RWPE2 (cell line): ENCODE results near the gene AKR1A1.
A peak's percentile ranks its signal among the peaks of the same experiment; 100 is the strongest.

Experiments
- ATAC-seq: fragments of 200-7000 bp; cut with Tn5 transposase; 3 replicates; pipeline ENCODE4 v1.9.1; 2021; ENCODE audit warnings: low read depth
- DNase-seq: peaks from one replicate; pipeline ENCODE4 v3.0.0-alpha.2; 2020; ENCODE audit warnings: low spot score
- H3K27ac ChIP-seq: fragments of 450-650 bp; 2 replicates; pipeline ENCODE4 v1.5.1; 2017; ENCODE audit warnings: mild to moderate bottlenecking; ENCODE audit not compliant: poor library complexity, severe bottlenecking
- H3K27me3 ChIP-seq: fragments of 250-450 bp; sonication (Bioruptor Pico); 2 replicates; pipeline ENCODE4 v1.5.1; 2021; ENCODE audit warnings: mild to moderate bottlenecking, moderate library complexity; ENCODE audit not compliant: insufficient read depth, poor library complexity, severe bottlenecking
- H3K36me3 ChIP-seq: fragments of 250-450 bp; sonication (Bioruptor Pico); 2 replicates; pipeline ENCODE4 v1.5.1; 2020; ENCODE audit warnings: low read depth, mild to moderate bottlenecking, moderate library complexity
- H3K4me1 ChIP-seq: fragments of 250-450 bp; sonication (Bioruptor Pico); 2 replicates; pipeline ENCODE4 v1.5.1; 2021; ENCODE audit warnings: mild to moderate bottlenecking, moderate library complexity; ENCODE audit not compliant: insufficient read depth, poor library complexity, severe bottlenecking
- H3K4me3 ChIP-seq: fragments of 250-450 bp; sonication (Bioruptor Pico); 2 replicates; pipeline ENCODE4 v1.5.1; 2021; ENCODE audit warnings: mild to moderate bottlenecking, moderate library complexity; ENCODE audit not compliant: severe bottlenecking
- H3K9me3 ChIP-seq: fragments of 250-450 bp; sonication (Bioruptor Pico); 2 replicates; pipeline ENCODE4 v1.5.1; 2021; ENCODE audit warnings: mild to moderate bottlenecking, moderate library complexity; ENCODE audit not compliant: severe bottlenecking
- TF ChIP-seq, protein P1 (sequence below): fragments of 450-650 bp; IDR thresholded peaks from one replicate; pipeline ENCODE4 v1.5.1; 2017; ENCODE audit warnings: mild to moderate bottlenecking, moderate library complexity; ENCODE audit not compliant: poor library complexity, severe bottlenecking

Gene AKR1A1

DNA sequence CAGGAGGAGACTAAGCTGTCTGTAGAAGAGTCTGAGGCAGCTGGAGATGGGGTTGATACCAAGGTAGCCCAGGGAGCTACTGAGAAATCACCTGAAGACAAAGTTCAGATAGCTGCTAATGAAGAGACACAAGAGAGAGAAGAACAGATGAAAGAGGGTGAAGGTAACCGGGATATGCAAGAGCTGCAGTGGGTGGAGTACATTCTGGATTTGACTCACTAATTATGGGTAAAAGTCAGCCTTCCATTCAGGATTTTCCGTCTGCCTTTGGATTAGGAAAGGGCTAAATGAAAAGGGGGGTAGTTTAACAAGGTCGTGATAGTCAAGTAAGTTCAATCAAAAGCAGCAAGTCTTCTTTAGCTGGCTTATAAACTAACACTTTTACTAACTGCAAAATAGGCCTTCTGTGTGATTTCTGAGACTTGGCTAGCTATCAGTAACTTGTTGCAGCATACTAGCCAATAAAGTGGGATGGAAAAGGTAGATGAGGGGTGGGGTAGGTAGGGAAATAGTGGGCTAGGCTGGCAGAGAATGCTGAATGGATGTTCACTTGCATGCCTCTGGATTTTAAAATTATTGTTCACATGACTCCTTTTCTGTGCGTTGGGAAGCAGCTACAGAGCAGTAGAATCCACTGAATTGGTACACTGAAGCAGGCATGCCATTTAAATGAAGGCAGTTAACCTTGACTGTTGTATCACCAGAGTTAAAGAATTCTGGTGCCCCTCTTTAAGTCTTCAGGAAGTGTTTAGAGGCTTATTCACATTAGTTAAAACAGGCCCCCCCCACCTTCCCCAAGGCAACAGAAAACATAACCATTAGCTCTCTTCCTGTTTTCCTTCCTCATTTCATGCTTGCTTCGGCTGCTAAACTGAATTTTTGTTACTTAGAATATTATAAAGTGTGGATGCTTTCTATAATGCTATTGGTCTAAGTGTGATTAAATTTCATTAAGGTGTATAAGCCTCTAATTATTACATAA, 57.8 kb downstream of the AKR1A1 start:
- Histone ChIP-seq H3K4me1 (peaks cover 13% of the 10 kb centered on the region), H3K4me3 (no peak overlapping the region), H3K9me3 (no peaks in the 10 kb centered on the region), H3K27me3 (no peaks in the 10 kb centered on the region), H3K36me3 (peaks cover 79% of the 10 kb centered on the region), H3K27ac (no peak overlapping the region)
- DNase-seq, result no peak
- TF ChIP-seq, protein P1, sequence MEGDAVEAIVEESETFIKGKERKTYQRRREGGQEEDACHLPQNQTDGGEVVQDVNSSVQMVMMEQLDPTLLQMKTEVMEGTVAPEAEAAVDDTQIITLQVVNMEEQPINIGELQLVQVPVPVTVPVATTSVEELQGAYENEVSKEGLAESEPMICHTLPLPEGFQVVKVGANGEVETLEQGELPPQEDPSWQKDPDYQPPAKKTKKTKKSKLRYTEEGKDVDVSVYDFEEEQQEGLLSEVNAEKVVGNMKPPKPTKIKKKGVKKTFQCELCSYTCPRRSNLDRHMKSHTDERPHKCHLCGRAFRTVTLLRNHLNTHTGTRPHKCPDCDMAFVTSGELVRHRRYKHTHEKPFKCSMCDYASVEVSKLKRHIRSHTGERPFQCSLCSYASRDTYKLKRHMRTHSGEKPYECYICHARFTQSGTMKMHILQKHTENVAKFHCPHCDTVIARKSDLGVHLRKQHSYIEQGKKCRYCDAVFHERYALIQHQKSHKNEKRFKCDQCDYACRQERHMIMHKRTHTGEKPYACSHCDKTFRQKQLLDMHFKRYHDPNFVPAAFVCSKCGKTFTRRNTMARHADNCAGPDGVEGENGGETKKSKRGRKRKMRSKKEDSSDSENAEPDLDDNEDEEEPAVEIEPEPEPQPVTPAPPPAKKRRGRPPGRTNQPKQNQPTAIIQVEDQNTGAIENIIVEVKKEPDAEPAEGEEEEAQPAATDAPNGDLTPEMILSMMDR, result no peak
- ATAC-seq, result no peak

DNA sequence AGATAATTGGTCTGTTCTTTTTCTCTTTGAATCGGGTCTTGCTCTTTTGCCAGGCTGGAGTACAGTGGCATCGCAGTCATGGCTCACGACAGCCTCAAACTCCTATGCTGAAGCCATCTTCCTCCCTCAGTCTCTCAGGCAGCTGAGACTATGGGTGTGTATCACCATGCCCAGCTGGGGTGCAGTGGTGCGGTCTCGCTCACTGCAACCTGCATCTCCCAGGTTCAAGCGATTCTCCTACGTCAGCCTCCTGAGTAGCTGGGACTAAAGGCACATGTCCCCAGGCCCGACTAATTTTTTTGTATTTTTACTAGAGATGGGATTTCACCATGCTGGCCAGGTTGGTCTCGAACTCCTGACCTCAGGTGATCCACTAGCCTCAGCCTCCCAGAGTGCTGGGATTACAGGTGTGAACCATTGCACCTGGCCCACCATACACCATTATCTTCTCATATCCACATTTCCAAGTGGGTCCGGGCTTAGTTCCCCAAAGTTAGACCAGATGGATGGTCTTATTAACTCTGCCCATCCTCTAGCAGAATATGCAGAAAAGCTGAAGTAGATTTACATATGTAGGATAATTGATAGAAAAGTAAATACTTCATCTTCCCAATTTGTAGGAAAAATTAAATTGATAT, 60.1 kb downstream of the AKR1A1 start:
- no peak overlapping the region for H3K27ac ChIP-seq

GRCh38 chr1:45612941-45613579, 62.4 kb downstream of the AKR1A1 start:
- no peak for DNase-seq

More for the DNA sequence above, 60.1 kb downstream of the AKR1A1 start:
- TF ChIP-seq, protein P1, result no peak
- no peak for DNase-seq
- Histone ChIP-seq H3K27me3 (no peaks in the 10 kb centered on the region), H3K9me3 (no peaks in the 10 kb centered on the region), H3K4me3 (no peak overlapping the region), H3K4me1 (peaks cover 14% of the 10 kb centered on the region), H3K36me3 (peaks cover 81% of the 10 kb centered on the region)
- ATAC-seq, result no peak

DNA sequence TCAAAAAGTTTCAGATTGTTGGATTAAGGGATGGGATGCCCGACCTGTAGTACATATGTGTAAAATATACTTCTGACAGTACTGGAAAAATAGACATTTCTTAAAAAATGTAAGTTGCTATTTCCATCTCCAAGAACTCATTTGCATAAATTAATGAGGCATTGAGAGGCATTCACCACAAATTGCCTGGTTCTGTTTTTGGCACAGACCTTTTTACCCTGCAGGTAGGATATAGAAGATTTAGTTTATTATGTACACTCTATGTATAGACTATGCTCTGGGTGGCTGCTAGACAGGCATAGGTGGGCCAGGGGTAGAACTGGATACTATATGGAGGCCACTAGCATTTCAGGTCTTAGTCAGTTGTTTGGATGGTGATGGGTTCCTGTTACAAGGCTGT, 65.3 kb downstream of the AKR1A1 start:
- Histone ChIP-seq H3K4me3 (no peak overlapping the region), H3K4me1 (peaks cover 14% of the 10 kb centered on the region), H3K27ac (no peak overlapping the region), H3K36me3 (peaks cover 69% of the 10 kb centered on the region), H3K9me3 (no peaks in the 10 kb centered on the region), H3K27me3 (no peaks in the 10 kb centered on the region)
- no peak for DNase-seq
- no peak for ATAC-seq
- TF ChIP-seq, protein P1, result no peak

More at GRCh38 chr1:45612941-45613579, 62.4 kb downstream of the AKR1A1 start:
- TF ChIP-seq, protein P1, result no peak
- Histone ChIP-seq H3K27me3 (no peaks in the 10 kb centered on the region), H3K36me3 (peaks cover 85% of the 10 kb centered on the region), H3K4me3 (no peak overlapping the region), H3K4me1 (peaks cover 14% of the 10 kb centered on the region), H3K9me3 (no peaks in the 10 kb centered on the region), H3K27ac (peak overlapping the region; percentile 40)
- ATAC-seq, result peak; percentile 76
